ENCODE results near the gene CHST14.

Gene CHST14

GRCh38 chr15:40454904-40455391 lies 15.8 kb upstream of the CHST14 start:
- Histone ChIP-seq H3K36me3 (ENCODE audit: control insufficient read depth in 4 of 4, insufficient read depth in 4 of 4, low read length in 3 of 4) (peaks cover 0 to 21% (median 17%) of the 10 kb centered on the region in 4 experiments), H3K4me1 (ENCODE audit: control extremely low read depth in 1 of 4, control insufficient read depth in 4 of 4, insufficient read depth in 4 of 4, low read length in 3 of 4) (peaks cover 0 to 63% (median 36%) of the 10 kb centered on the region in 4 experiments), H3K27me3 (replicated peaks in 2 of 5; ENCODE audit: control insufficient read depth in 4 of 5, insufficient read depth in 5 of 5, low read length in 4 of 5) (no peaks in the 10 kb centered on the region), H3K4me3 (ENCODE audit: control insufficient read depth in 1 of 7, extremely low read depth in 1 of 7, insufficient read depth in 4 of 7, low read depth in 2 of 7, low read length in 6 of 7) (peak overlapping the region in 1 of 7 experiments; percentile 30), H3K9me3 (ENCODE audit: control extremely low read depth in 1 of 5, control insufficient read depth in 4 of 5, insufficient read depth in 2 of 5, low read depth in 1 of 5, low read length in 4 of 5) (no peaks in the 10 kb centered on the region), H3K27ac (ENCODE audit: insufficient read depth in 1 of 2, low read depth in 1 of 2, low read length in 2 of 2, poor library complexity in 1 of 2, severe bottlenecking in 2 of 2) (no peak overlapping the region)
- DNase-seq, result peak in 2 of 3 donors; percentile 30 to 31
- CTCF ChIA-PET, result interaction anchor here (0.9 to 5.7 kb wide), 2 partner anchors 12 to 58 kb away, joined by 3 to 29 read pairs; no protein-coding TSS in a partner anchor
- POLR2A ChIA-PET, result interaction anchor here (1.0 kb wide), 1 partner anchor 15 kb away, joined by 3 read pairs; no protein-coding TSS in a partner anchor
- WGBS (ENCODE audit: insufficient coverage), result 90% methylated on average over 9 of the region's 9 CpGs

- POLR2A ChIA-PET, result no interaction called here
- WGBS (ENCODE audit: insufficient coverage), result 86% methylated on average over 7 of the region's 7 CpGs
Observed at GRCh38 chr15:40456299-40456712, 14.5 kb upstream of the CHST14 start.

DNA sequence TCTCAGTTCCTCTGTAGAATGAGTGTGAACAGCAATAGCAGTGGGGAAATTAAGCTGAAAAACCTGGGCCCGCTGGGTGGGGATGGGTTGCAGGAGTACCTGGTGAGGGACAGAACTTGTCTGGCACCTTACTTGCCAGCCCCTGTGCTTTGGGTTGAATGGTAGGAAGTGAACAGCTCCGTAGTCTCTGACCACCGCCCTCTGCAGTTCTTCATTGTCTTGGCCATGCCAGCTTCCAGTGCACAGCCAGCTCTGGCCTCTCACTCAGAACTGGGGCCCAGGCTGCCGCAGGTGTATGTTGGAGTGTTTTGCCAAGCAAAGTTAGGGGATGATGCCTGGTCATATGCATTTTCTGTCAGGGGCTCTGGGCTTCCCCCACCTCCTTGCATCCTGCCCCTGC lies 14.0 kb upstream of the CHST14 start:
- ChIA-PET POLR2A (no interaction called here), CTCF (interaction anchor here (0.8 to 1.2 kb wide), 3 partner anchors 13 to 115 kb away, joined by 3 read pairs; no protein-coding TSS in a partner anchor)
- H3K27me3 ChIP-seq (replicated peaks in 2 of 5; ENCODE audit: control insufficient read depth in 4 of 5, insufficient read depth in 5 of 5, low read length in 4 of 5), result no peaks in the 10 kb centered on the region
- 100% methylated on average over 1 of the region's 4 CpGs for WGBS (ENCODE audit: insufficient coverage)
- no peaks in the 10 kb centered on the region for H3K9me3 ChIP-seq (ENCODE audit: control extremely low read depth in 1 of 5, control insufficient read depth in 4 of 5, insufficient read depth in 2 of 5, low read depth in 1 of 5, low read length in 4 of 5)
- H3K4me3 ChIP-seq (ENCODE audit: control insufficient read depth in 1 of 7, extremely low read depth in 1 of 7, insufficient read depth in 4 of 7, low read depth in 2 of 7, low read length in 6 of 7), result no peak overlapping the region
- no peak for DNase-seq
- peaks cover 0 to 46% (median 33%) of the 10 kb centered on the region in 4 experiments for H3K4me1 ChIP-seq (ENCODE audit: control extremely low read depth in 1 of 4, control insufficient read depth in 4 of 4, insufficient read depth in 4 of 4, low read length in 3 of 4)
- no peak overlapping the region for H3K27ac ChIP-seq (ENCODE audit: insufficient read depth in 1 of 2, low read depth in 1 of 2, low read length in 2 of 2, poor library complexity in 1 of 2, severe bottlenecking in 2 of 2)
- peaks cover 0 to 31% (median 29%) of the 10 kb centered on the region in 4 experiments for H3K36me3 ChIP-seq (ENCODE audit: control insufficient read depth in 4 of 4, insufficient read depth in 4 of 4, low read length in 3 of 4)

More at GRCh38 chr15:40456299-40456712, 14.5 kb upstream of the CHST14 start:
- H3K4me1 ChIP-seq (ENCODE audit: control extremely low read depth in 1 of 4, control insufficient read depth in 4 of 4, insufficient read depth in 4 of 4, low read length in 3 of 4), result peaks cover 0 to 50% (median 35%) of the 10 kb centered on the region in 4 experiments
- no peak overlapping the region for H3K4me3 ChIP-seq (ENCODE audit: control insufficient read depth in 1 of 7, extremely low read depth in 1 of 7, insufficient read depth in 4 of 7, low read depth in 2 of 7, low read length in 6 of 7)
- CTCF ChIA-PET, result interaction anchor here (0.9 to 1.2 kb wide), 2 partner anchors 84 to 115 kb away, joined by 3 read pairs; no protein-coding TSS in a partner anchor
- no peaks in the 10 kb centered on the region for H3K27me3 ChIP-seq (replicated peaks in 2 of 5; ENCODE audit: control insufficient read depth in 4 of 5, insufficient read depth in 5 of 5, low read length in 4 of 5)
- H3K27ac ChIP-seq (ENCODE audit: insufficient read depth in 1 of 2, low read depth in 1 of 2, low read length in 2 of 2, poor library complexity in 1 of 2, severe bottlenecking in 2 of 2), result no peak overlapping the region
- H3K9me3 ChIP-seq (ENCODE audit: control extremely low read depth in 1 of 5, control insufficient read depth in 4 of 5, insufficient read depth in 2 of 5, low read depth in 1 of 5, low read length in 4 of 5), result no peaks in the 10 kb centered on the region
- peaks cover 0 to 30% (median 26%) of the 10 kb centered on the region in 4 experiments for H3K36me3 ChIP-seq (ENCODE audit: control insufficient read depth in 4 of 4, insufficient read depth in 4 of 4, low read length in 3 of 4)
- no peak for DNase-seq

- no peak overlapping the region for H3K4me3 ChIP-seq (ENCODE audit: control insufficient read depth in 1 of 7, extremely low read depth in 1 of 7, insufficient read depth in 4 of 7, low read depth in 2 of 7, low read length in 6 of 7)
- H3K4me1 ChIP-seq (ENCODE audit: control extremely low read depth in 1 of 4, control insufficient read depth in 4 of 4, insufficient read depth in 4 of 4, low read length in 3 of 4), result peaks cover 0 to 26% (median 14%) of the 10 kb centered on the region in 4 experiments
- ChIA-PET CTCF (interaction anchor here (1.1 to 1.8 kb wide), 2 partner anchors 15 to 21 kb away, joined by 3 read pairs; no protein-coding TSS in a partner anchor), POLR2A (interaction anchor here (0.5 to 1.2 kb wide), 3 partner anchors 9 to 707 kb away, joined by 3 to 5 read pairs (median 3); no protein-coding TSS in a partner anchor)
- H3K27ac ChIP-seq (ENCODE audit: insufficient read depth in 1 of 2, low read depth in 1 of 2, low read length in 2 of 2, poor library complexity in 1 of 2, severe bottlenecking in 2 of 2), result no peak overlapping the region
- no peak for DNase-seq
- 97% methylated on average over 33 of the region's 37 CpGs for WGBS (ENCODE audit: insufficient coverage)
- H3K27me3 ChIP-seq (replicated peaks in 2 of 5; ENCODE audit: control insufficient read depth in 4 of 5, insufficient read depth in 5 of 5, low read length in 4 of 5), result no peaks in the 10 kb centered on the region
- no peaks in the 10 kb centered on the region for H3K9me3 ChIP-seq (ENCODE audit: control extremely low read depth in 1 of 5, control insufficient read depth in 4 of 5, insufficient read depth in 2 of 5, low read depth in 1 of 5, low read length in 4 of 5)
- H3K36me3 ChIP-seq (ENCODE audit: control insufficient read depth in 4 of 4, insufficient read depth in 4 of 4, low read length in 3 of 4), result peaks cover 4 to 50% (median 44%) of the 10 kb centered on the region in 4 experiments
Observed at GRCh38 chr15:40458495-40459371, 12.1 kb upstream of the CHST14 start.

- no peaks in the 10 kb centered on the region for H3K9me3 ChIP-seq (ENCODE audit: control extremely low read depth in 1 of 5, control insufficient read depth in 4 of 5, insufficient read depth in 2 of 5, low read depth in 1 of 5, low read length in 4 of 5)
- WGBS (ENCODE audit: insufficient coverage), result 98% methylated on average over 19 of the region's 19 CpGs
- no peak overlapping the region for H3K4me3 ChIP-seq (ENCODE audit: control insufficient read depth in 1 of 7, extremely low read depth in 1 of 7, insufficient read depth in 4 of 7, low read depth in 2 of 7, low read length in 6 of 7)
- DNase-seq, result no peak
- H3K36me3 ChIP-seq (ENCODE audit: control insufficient read depth in 4 of 4, insufficient read depth in 4 of 4, low read length in 3 of 4), result peaks cover 4 to 57% (median 51%) of the 10 kb centered on the region in 4 experiments
- ChIA-PET CTCF (interaction anchor here (1.1 to 1.8 kb wide), 2 partner anchors 16 to 22 kb away, joined by 3 read pairs; no protein-coding TSS in a partner anchor), POLR2A (interaction anchor here (1.2 kb wide), 1 partner anchor 10 kb away, joined by 3 read pairs; no protein-coding TSS in a partner anchor)
- no peaks in the 10 kb centered on the region for H3K27me3 ChIP-seq (replicated peaks in 2 of 5; ENCODE audit: control insufficient read depth in 4 of 5, insufficient read depth in 5 of 5, low read length in 4 of 5)
- peaks cover 0 to 18% (median 6%) of the 10 kb centered on the region in 4 experiments for H3K4me1 ChIP-seq (ENCODE audit: control extremely low read depth in 1 of 4, control insufficient read depth in 4 of 4, insufficient read depth in 4 of 4, low read length in 3 of 4)
- H3K27ac ChIP-seq (ENCODE audit: insufficient read depth in 1 of 2, low read depth in 1 of 2, low read length in 2 of 2, poor library complexity in 1 of 2, severe bottlenecking in 2 of 2), result no peak overlapping the region
Observed at GRCh38 chr15:40459391-40460015, 11.3 kb upstream of the CHST14 start.

DNA sequence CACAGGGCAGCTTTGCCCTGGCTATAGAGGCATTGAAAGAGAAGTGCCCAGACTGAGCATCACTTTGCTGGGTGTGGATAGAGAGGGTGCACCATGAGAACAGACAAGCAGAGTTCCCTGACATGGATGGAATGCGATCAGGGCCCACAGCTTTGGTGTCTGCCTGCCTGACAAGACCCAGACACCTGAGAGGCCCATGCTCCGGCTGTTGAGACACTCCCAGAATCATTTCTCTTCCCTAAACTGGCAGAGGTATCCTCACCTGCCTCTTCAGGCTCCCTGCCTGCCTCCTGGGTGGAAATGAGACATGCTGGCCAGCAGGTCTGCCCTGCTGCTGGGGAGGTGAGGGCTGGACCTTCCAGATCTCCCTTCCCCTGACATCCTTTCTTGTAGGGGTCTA lies 10.4 kb upstream of the CHST14 start:
- ChIA-PET POLR2A (no interaction called here), CTCF (interaction anchor here (1.8 kb wide), 1 partner anchor 17 kb away, joined by 3 read pairs; no protein-coding TSS in a partner anchor)
- Histone ChIP-seq H3K4me3 (ENCODE audit: control insufficient read depth in 1 of 7, extremely low read depth in 1 of 7, insufficient read depth in 4 of 7, low read depth in 2 of 7, low read length in 6 of 7) (no peak overlapping the region), H3K27me3 (replicated peaks in 2 of 5; ENCODE audit: control insufficient read depth in 4 of 5, insufficient read depth in 5 of 5, low read length in 4 of 5) (no peaks in the 10 kb centered on the region), H3K36me3 (ENCODE audit: control insufficient read depth in 4 of 4, insufficient read depth in 4 of 4, low read length in 3 of 4) (peaks cover 4 to 66% (median 60%) of the 10 kb centered on the region in 4 experiments), H3K9me3 (ENCODE audit: control extremely low read depth in 1 of 5, control insufficient read depth in 4 of 5, insufficient read depth in 2 of 5, low read depth in 1 of 5, low read length in 4 of 5) (no peaks in the 10 kb centered on the region), H3K4me1 (ENCODE audit: control extremely low read depth in 1 of 4, control insufficient read depth in 4 of 4, insufficient read depth in 4 of 4, low read length in 3 of 4) (peaks cover 0 to 9% (median 0%) of the 10 kb centered on the region in 4 experiments), H3K27ac (ENCODE audit: insufficient read depth in 1 of 2, low read depth in 1 of 2, low read length in 2 of 2, poor library complexity in 1 of 2, severe bottlenecking in 2 of 2) (no peak overlapping the region)
- 100% methylated on average over 1 of the region's 2 CpGs for WGBS (ENCODE audit: insufficient coverage)
- DNase-seq, result no peak
